Neural progenitor cell (in vitro differentiated cells): ENCODE measurements around the gene FRMD7. TPM values are rescaled to one million over a fixed set of nuclear protein-coding genes. Genes with fewer than 3 reads are reported as not detected.
"Not testable (repeated sequence)": the region's sequence is repeated elsewhere in the genome, so short reads cannot be mapped to it uniquely, and the experiment has no call there.

ENCODE experiments used
- DNase-seq: peaks from one replicate; pipeline ENCODE4 v3.0.0-alpha.2; 2016; ENCODE audit warnings: low spot score
- H2AFZ ChIP-seq: fragments of 200-600 bp; sonication (generic); replicated peaks from 2 replicates; pipeline ENCODE4 v1.6.1; 2016; ENCODE audit warnings: antibody characterized with exemption
- H3F3A ChIP-seq: fragments of 200-600 bp; sonication (generic); 2 replicates; pipeline ENCODE4 v1.6.1; 2016; ENCODE audit warnings: antibody characterized with exemption, low read depth
- H3K27ac ChIP-seq: fragments of 200-600 bp; sonication (generic); 2 replicates; pipeline ENCODE4 v1.5.1; 2016; ENCODE audit warnings: mild to moderate bottlenecking
- H3K27me3 ChIP-seq: fragments of 200-600 bp; sonication (generic); 2 replicates; pipeline ENCODE4 v1.6.1; 2016; ENCODE audit warnings: mild to moderate bottlenecking, moderate library complexity
- H3K36me3 ChIP-seq: fragments of 200-600 bp; sonication (generic); 2 replicates; pipeline ENCODE4 v1.5.1; 2016
- H3K4me1 ChIP-seq: fragments of 200-600 bp; sonication (generic); 2 replicates; pipeline ENCODE4 v1.6.1; 2016; ENCODE audit warnings: mixed run types
- H3K4me2 ChIP-seq: fragments of 200-600 bp; sonication (generic); 2 replicates; pipeline ENCODE4 v1.6.1; 2016
- H3K4me3 ChIP-seq: fragments of 200-600 bp; sonication (generic); 2 replicates; pipeline ENCODE4 v1.5.1; 2016
- H3K79me2 ChIP-seq: fragments of 200-600 bp; sonication (generic); 2 replicates; pipeline ENCODE4 v1.6.1; 2016; ENCODE audit warnings: low read depth
- H3K9ac ChIP-seq: fragments of 200-600 bp; sonication (generic); 2 replicates; pipeline ENCODE4 v1.6.1; 2016
- H3K9me3 ChIP-seq: fragments of 200-600 bp; sonication (generic); 2 replicates; pipeline ENCODE4 v1.5.1; 2016; ENCODE audit warnings: low read depth
- H4K20me1 ChIP-seq: fragments of 200-600 bp; sonication (generic); 2 replicates; pipeline ENCODE4 v1.6.1; 2016; ENCODE audit warnings: low read depth
- H3K27ac Mint-ChIP-seq: 3 replicates; pipeline ENCODE4 v1.8.0; 2021; ENCODE audit warnings: mixed read lengths
- H3K27me3 Mint-ChIP-seq: 2 replicates; pipeline ENCODE4 v1.8.0; 2022; ENCODE audit warnings: low read depth, mild to moderate bottlenecking, inconsistent platforms, moderate library complexity, mixed read lengths; ENCODE audit not compliant: insufficient read depth
- H3K36me3 Mint-ChIP-seq: 3 replicates; pipeline ENCODE4 v1.8.0; 2021; ENCODE audit warnings: mixed read lengths
- H3K4me1 Mint-ChIP-seq: 3 replicates; pipeline ENCODE4 v1.8.0; 2021; ENCODE audit warnings: mixed read lengths
- H3K4me3 Mint-ChIP-seq: 3 replicates; pipeline ENCODE4 v1.8.0; 2021; ENCODE audit warnings: mild to moderate bottlenecking, moderate library complexity, mixed read lengths
- H3K9me3 Mint-ChIP-seq: 3 replicates; pipeline ENCODE4 v1.8.0; 2020; ENCODE audit warnings: mixed read lengths
- EZH2 ChIP-seq: fragments of 200-600 bp; sonication (generic); IDR thresholded peaks from 2 replicates; pipeline ENCODE4 v1.6.1; 2017; ENCODE audit warnings: antibody characterized with exemption, mild to moderate bottlenecking, moderate library complexity
- EZH2phosphoT487 ChIP-seq: fragments of 200-600 bp; sonication (generic); IDR thresholded peaks from 2 replicates; pipeline ENCODE4 v1.6.1; 2017; ENCODE audit warnings: antibody characterized with exemption
- total RNA-seq: library from RNA; depleted of rRNA; stranded (reverse); fragments of >200 nt; gene quantifications from 2 replicates; pipeline ENCODE4 v1.2.3, GENCODE V29; 2015; ENCODE audit warnings: low replicate concordance
- TF ChIP-seq, protein P1 (sequence below): fragments of 200-600 bp; sonication (generic); IDR thresholded peaks from 2 replicates; pipeline ENCODE4 v1.5.1; 2017; ENCODE audit warnings: antibody characterized with exemption, mild to moderate bottlenecking

Gene FRMD7
- total RNA-seq, 1 donor from 2014 or later, result not detected

DNA sequence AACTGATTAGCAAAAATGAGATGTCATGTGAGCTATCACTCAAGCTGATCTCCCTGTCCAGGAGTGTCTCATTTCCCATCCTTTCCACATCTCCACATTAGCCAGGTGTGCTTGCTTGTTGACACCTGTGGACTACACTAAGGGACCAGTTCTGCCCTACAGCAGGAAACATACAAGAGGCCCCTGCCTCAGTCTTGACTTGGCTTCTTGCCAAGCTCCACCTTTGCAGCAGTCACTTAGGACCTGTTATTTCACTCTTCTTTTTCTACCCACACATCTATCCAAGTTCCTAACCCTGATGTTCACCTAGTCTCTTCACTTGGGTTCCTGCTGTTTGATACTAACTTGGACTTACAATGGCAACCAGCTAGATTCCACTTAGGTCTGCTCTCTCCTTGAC, 13.2 kb downstream of the FRMD7 start:
- H3K36me3 ChIP-seq, result no peaks in the 10 kb centered on the region
- Mint-ChIP-seq H3K27ac (no peak overlapping the region), H3K9me3 (no peaks in the 10 kb centered on the region), H3K27me3 (peaks cover 4% of the 10 kb centered on the region), H3K4me1 (peaks cover 27% of the 10 kb centered on the region), H3K36me3 (no peaks in the 10 kb centered on the region), H3K4me3 (no peak overlapping the region)
- H3K4me3 ChIP-seq, result no peak overlapping the region
- no peaks in the 10 kb centered on the region for H4K20me1 ChIP-seq
- H3K4me1 ChIP-seq, result peaks cover 14% of the 10 kb centered on the region
- peaks cover 9% of the 10 kb centered on the region for H3F3A ChIP-seq
- H3K27ac ChIP-seq, result no peak overlapping the region
- DNase-seq, result no peak
- H3K9ac ChIP-seq, result no peak overlapping the region
- peaks cover 4% of the 10 kb centered on the region for H3K9me3 ChIP-seq
- H3K27me3 ChIP-seq, result no peaks in the 10 kb centered on the region
- H2AFZ ChIP-seq, result no peak overlapping the region
- TF ChIP-seq EZH2 (no peak), EZH2phosphoT487 (no peak)
- TF ChIP-seq, protein P1, sequence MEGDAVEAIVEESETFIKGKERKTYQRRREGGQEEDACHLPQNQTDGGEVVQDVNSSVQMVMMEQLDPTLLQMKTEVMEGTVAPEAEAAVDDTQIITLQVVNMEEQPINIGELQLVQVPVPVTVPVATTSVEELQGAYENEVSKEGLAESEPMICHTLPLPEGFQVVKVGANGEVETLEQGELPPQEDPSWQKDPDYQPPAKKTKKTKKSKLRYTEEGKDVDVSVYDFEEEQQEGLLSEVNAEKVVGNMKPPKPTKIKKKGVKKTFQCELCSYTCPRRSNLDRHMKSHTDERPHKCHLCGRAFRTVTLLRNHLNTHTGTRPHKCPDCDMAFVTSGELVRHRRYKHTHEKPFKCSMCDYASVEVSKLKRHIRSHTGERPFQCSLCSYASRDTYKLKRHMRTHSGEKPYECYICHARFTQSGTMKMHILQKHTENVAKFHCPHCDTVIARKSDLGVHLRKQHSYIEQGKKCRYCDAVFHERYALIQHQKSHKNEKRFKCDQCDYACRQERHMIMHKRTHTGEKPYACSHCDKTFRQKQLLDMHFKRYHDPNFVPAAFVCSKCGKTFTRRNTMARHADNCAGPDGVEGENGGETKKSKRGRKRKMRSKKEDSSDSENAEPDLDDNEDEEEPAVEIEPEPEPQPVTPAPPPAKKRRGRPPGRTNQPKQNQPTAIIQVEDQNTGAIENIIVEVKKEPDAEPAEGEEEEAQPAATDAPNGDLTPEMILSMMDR, result no peak
- no peaks in the 10 kb centered on the region for H3K79me2 ChIP-seq
- no peak overlapping the region for H3K4me2 ChIP-seq

DNA sequence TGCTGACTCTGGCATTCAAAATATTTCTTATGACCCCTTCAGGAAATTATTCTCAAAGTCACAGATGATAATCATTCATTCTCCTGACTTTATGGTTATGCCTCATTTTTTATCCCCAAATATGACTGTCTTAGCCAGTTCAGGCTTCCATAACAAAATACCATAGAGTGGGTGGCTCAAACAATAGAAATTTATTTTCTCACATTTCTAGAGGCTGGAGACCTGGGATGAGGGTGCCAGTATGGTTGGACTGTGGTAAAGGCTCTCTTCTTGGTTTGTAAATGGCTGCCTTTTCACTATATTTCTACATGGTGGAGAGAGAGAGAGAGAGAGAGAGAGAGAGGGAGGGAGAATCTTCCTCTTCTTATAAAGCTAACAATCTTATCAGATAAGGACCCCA, 20.5 kb downstream of the FRMD7 start:
- H3K27ac ChIP-seq, result no peak overlapping the region
- Mint-ChIP-seq H3K27me3 (peaks cover 2% of the 10 kb centered on the region), H3K27ac (no peak overlapping the region)

DNA sequence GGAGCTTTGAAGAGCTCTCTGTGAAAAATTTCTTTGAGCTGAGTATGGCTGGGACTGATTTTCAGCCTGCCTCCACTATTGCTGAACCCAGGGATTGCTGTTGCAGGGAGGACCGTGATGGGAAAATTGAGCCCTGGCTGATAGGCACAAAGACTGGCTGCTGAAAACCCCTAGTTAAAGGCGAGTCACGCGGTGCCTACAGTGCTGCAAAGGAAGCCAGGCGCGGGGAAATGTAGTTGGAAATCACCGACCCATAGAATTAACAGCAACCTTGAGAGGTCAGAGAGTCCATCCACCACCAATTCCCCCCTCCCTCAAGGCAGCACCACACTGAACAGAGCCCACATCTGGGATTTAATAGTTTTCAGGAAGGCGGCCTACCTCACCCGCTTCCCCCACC, 26.0 kb downstream of the FRMD7 start:
- no peaks in the 10 kb centered on the region for H3F3A ChIP-seq
- H3K4me1 Mint-ChIP-seq, result no peaks in the 10 kb centered on the region
- no peak overlapping the region for H3K27ac Mint-ChIP-seq
- H3K4me2 ChIP-seq, result no peak overlapping the region
- no peak overlapping the region for H3K4me3 Mint-ChIP-seq
- no peaks in the 10 kb centered on the region for H4K20me1 ChIP-seq
- no peak overlapping the region for H2AFZ ChIP-seq
- H3K36me3 Mint-ChIP-seq, result no peaks in the 10 kb centered on the region
- H3K4me3 ChIP-seq, result no peak overlapping the region
- H3K9ac ChIP-seq, result no peak overlapping the region
- H3K9me3 Mint-ChIP-seq, result peaks cover 2% of the 10 kb centered on the region
- H3K27me3 Mint-ChIP-seq, result peaks cover 2% of the 10 kb centered on the region
- no peaks in the 10 kb centered on the region for H3K27me3 ChIP-seq
- no peaks in the 10 kb centered on the region for H3K9me3 ChIP-seq
- H3K27ac ChIP-seq, result no peak overlapping the region
- H3K36me3 ChIP-seq, result no peaks in the 10 kb centered on the region
- DNase-seq, result no peak
- H3K4me1 ChIP-seq, result no peaks in the 10 kb centered on the region
- H3K79me2 ChIP-seq, result no peaks in the 10 kb centered on the region
- TF ChIP-seq EZH2phosphoT487 (no peak), EZH2 (no peak)
- TF ChIP-seq, protein P1, result no peak

More for the DNA sequence above, 20.5 kb downstream of the FRMD7 start:
- Mint-ChIP-seq H3K36me3 (no peaks in the 10 kb centered on the region), H3K4me3 (no peak overlapping the region), H3K9me3 (peaks cover 2% of the 10 kb centered on the region), H3K4me1 (peaks cover 7% of the 10 kb centered on the region)
- Histone ChIP-seq H3K36me3 (no peaks in the 10 kb centered on the region), H3K4me3 (no peak overlapping the region), H3K27me3 (no peaks in the 10 kb centered on the region), H3K9me3 (peaks cover 4% of the 10 kb centered on the region), H3K79me2 (no peaks in the 10 kb centered on the region), H2AFZ (no peak overlapping the region), H3K9ac (no peak overlapping the region), H3K4me1 (peaks cover 8% of the 10 kb centered on the region), H3K4me2 (no peak overlapping the region), H3F3A (no peaks in the 10 kb centered on the region), H4K20me1 (no peaks in the 10 kb centered on the region)
- no peak for DNase-seq
- TF ChIP-seq EZH2 (no peak), EZH2phosphoT487 (no peak)

DNA sequence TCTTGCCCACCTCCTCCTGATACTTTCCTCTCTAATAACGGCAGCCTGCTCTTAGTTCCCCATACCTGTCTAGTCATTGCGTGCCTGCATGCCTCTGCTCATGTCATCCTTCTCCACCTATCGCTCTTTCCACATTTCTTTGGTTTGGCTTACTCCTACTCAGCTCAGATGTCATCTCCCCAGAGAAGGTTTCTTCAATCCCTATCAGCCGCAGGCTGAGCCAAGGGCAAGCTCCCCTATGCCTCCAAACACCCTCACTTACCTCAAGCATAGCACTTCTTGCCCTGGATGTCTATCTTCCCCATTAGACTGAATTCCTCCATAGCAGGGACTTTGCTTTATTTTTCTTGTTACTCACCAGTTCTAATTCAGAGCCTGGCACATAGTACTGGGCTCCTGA, 26.6 kb downstream of the FRMD7 start:
- Histone ChIP-seq H3K4me3 (no peak overlapping the region), H3K9ac (no peak overlapping the region), H3K4me2 (no peak overlapping the region), H3K36me3 (no peaks in the 10 kb centered on the region), H3K27ac (no peak overlapping the region), H3K4me1 (no peaks in the 10 kb centered on the region), H3K27me3 (no peaks in the 10 kb centered on the region), H3F3A (no peaks in the 10 kb centered on the region), H3K9me3 (no peaks in the 10 kb centered on the region), H2AFZ (no peak overlapping the region), H3K79me2 (no peaks in the 10 kb centered on the region), H4K20me1 (no peaks in the 10 kb centered on the region)
- TF ChIP-seq EZH2phosphoT487 (no peak), EZH2 (no peak)
- TF ChIP-seq, protein P1, result no peak
- Mint-ChIP-seq H3K4me1 (no peaks in the 10 kb centered on the region), H3K9me3 (peaks cover 2% of the 10 kb centered on the region), H3K27me3 (peaks cover 3% of the 10 kb centered on the region), H3K27ac (no peak overlapping the region), H3K4me3 (no peak overlapping the region), H3K36me3 (no peaks in the 10 kb centered on the region)
- DNase-seq, result no peak

DNA sequence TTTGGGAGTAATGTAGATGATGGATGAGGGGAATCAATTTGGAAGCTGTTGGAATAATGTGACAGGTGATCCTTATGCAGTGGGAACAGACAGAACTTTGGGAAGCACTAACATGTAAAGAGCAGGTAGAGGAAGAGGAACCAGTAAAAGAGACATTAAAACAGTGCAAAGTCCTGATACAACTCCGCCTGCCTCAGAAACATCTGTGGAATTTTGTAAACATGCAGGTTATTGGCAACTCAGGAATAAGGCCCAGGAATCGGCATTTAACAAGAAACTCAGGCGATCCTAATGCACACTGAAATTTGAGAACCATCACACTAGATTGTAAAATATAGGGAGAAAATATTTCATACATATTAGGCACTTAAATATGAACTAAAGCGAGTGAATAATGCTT, 29.1 kb downstream of the FRMD7 start:
- not testable (repeated sequence) for H4K20me1 ChIP-seq, H2AFZ ChIP-seq, H3K27ac Mint-ChIP-seq, H3K27me3 ChIP-seq, H3K4me3 Mint-ChIP-seq, H3K4me1 ChIP-seq, H3K4me1 Mint-ChIP-seq, H3K79me2 ChIP-seq, H3K9me3 ChIP-seq, H3K36me3 Mint-ChIP-seq, H3F3A ChIP-seq, H3K27ac ChIP-seq, H3K36me3 ChIP-seq, H3K9me3 Mint-ChIP-seq, H3K9ac ChIP-seq, H3K4me3 ChIP-seq, H3K4me2 ChIP-seq, H3K27me3 Mint-ChIP-seq, DNase-seq
